Kidney tubule cell (primary cell): ENCODE measurements around the gene GPR84.
A peak's percentile ranks its signal among the peaks of the same experiment; 100 is the strongest.

Experiments used
- DNase-seq: peaks from one replicate; pipeline ENCODE4 v3.0.0-alpha.2; 2018; ENCODE audit warnings: low spot score

The GPR84 gene

DNA sequence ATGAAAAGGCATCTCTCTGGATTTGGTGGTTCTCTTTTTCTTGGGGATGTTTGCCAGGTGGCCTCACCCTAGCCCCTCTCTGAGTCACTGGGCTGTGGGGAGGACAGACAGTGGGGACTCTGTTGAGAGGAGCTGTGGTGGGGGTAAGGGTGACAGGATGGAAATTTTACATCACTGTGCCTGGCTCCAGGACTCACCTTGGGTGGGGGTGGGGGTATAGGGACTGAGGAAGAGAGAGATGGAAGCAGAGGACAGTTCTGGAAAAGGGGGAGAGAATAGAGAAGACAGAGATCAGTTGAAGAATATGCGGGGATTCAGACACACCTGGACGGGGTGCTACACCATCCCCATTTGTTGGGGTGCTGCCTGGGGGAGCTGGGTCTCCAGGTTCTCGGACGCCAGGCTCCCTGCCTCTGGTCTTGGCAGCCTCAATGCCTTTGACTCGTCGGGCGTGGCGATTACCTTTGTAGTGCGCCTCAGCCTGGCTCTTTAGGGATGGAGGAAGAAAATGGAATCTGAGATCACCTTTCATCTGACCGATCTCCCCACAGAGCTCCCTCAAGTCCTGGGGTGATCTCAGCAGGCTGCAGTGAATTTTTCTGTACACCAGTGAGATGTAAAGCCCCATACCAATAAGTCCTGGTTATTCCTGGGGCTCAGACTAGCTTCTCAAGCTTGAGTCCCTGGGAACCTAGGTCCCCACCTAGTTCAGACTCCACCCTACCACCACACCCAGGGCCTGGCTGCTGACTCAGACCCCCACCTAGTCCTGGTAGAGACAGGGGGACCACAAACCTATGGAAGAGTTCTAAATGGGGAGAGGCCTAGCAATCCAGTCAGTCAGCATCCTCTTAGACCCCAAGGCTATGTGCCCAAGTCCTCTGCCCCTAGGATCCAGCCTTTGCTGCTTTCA, 9.6 kb upstream of the GPR84 start:
- DNase-seq, result no peak

DNA sequence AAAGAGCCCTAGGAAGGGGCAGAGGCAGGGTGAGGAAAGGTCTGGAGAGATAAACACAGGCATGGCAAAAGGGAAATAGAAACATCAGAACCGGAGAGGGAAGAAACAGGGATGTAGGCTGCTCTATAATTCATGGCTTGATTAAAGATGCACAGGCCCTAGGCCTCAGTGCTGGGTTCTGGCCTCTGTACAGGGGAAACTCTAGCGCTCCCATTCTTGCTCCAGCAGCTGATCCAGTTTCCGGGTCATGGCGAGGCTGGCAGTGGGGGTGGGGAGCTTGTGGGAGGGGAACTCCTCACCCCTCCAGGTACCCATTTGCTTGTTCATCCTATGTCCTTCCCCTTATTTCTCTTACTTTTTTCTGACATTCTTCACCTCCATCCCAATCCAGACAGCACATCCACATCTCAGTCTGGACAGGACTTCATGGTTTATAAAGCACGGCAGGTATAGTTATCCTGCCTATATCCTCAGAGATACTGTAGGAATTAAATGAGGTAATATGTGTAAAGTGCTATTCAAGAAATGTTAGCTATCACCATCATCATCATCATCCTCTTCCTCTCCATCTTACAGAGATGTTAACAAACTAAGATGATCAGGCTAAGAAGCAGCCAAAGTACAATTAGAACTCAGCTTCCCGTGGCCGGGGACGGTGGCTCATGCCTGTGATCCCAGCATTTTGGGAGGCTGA, 8.0 kb upstream of the GPR84 start:
- no peak for DNase-seq

DNA sequence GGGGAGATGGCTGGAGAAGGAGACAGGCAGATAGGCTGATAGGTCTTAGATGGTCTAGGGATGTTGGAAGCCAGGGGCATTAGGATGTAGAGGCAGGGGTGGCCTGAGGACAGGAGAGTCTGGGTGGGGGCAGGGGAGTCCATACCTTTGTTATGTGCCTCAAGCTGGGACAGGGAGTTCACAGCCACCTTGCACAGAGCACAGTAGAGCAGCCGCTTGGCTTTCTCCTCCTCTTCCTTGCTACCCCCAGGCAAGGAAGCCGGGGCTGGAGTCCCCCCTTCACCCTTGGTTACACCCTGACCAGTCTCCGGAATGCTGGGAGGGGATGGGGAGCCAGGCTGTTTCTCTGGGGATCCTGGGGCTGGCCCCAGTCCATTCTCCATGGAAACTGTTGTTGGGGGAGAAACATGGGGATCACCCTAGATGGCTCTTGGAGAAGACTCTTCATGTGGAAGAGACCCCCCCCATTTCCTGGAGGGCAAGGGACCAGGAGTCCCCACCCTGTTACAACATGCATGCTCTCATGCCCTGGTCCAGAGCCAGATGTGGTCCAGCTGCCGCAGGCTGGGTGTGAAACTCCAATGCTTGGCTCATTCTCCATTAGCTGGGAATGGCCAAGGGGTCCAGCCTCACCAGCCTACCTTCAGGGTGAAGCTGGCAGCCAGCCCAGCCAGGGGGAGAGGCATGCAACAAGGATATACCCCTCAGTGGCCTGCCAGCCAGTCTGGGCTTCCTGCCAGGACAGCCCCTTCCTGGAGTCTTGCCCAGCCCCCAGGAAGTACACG, 7.2 kb upstream of the GPR84 start:
- DNase-seq, result peak; percentile 72

DNA sequence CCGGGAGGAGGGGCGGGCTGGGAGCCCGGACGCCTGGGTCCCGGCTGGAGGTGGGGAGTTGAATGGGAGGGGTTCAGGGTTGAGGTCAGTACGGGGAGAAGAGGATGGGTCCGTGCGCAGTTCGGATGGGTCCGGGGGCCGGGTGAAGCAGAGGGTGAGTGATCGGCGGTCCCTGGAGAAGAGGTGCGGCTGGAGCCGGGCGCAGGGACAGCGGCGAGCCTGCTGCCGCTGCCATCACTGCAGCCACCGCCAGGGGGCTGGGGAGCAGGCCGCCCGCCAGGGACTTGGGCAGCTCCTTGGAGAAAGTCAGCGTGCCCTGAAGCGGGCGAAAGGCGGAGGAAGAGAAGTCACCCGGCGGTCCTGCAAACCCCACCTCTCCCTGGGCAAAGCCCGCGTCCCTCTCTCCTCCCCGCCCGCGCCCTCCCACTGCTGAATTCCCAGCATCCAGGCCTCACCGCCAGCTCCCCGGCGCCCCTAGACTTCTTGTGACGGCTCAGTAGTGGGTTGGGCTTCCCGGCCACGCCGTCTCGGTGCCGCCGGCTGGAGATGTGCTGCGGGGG, 6.0 kb upstream of the GPR84 start:
- DNase-seq, result peak; percentile 87

DNA sequence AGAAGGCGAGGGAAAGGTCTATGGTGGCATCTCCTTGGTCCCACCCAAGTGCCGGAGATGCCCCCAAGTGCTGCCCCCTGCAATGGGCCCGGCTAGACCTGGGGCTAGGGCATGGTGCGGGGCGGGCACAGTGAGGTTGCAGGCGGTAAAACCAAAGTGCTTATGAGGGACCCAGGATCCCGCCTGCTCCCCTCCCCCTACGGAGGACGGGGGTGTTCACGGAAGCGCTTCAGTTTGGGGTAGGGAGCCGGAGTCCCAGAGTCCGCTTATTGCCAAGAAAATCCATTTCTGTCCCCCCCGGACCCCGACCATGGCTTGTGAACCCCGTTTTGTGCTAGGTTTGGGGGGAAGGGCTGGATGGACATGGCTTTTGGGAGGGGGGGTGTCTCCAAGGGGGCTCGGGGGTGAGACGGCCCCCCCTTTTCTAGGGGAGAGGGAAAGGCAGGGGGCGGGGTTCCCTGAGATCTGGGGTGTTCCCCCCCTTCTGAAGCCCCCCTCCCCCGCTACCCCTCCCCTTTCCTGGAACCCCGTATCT, 5.4 kb upstream of the GPR84 start:
- DNase-seq, result no peak

DNA sequence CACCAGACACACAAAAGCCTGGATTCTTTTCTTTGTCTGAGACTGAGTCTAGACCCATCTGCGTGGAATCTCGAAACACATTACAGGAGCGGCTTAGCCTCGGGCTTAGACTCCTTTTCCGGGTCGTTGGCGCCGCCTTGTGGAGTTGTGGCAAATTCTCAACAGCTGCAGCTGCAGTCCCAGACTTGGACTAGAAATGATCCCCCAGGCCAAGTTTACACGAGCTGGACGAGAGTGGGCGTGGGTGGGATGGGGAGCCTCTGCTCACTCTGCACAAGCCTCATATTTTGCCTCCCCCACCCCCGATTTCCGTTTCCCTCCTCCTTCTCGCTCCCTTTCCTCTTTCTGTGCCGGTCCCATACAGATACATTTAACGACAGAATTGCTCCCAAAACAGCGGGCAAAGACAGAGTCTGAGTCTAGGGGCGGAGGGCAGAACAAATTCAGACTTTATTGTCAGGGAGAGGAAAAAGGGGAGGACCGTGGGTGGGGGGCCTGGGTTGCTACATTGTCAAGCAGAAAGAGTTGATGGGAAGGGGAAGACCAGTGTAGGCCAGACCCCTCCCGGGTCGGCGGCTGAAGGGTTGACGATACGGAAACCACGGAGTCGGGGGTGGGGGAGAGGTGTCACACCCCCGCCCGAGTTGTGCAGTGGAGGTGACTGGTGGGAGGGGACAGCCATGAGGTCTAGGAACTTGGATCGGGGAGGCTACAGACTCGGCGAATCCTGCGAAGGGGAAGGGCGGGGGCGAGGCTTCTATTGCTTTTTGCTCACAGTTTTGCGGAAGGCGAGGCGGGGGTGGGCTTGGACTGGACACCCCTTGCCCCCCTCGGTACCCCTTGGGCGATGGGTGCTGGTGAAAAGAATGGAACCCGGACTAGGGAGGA, 4.7 kb upstream of the GPR84 start:
- peak; percentile 83 for DNase-seq

DNA sequence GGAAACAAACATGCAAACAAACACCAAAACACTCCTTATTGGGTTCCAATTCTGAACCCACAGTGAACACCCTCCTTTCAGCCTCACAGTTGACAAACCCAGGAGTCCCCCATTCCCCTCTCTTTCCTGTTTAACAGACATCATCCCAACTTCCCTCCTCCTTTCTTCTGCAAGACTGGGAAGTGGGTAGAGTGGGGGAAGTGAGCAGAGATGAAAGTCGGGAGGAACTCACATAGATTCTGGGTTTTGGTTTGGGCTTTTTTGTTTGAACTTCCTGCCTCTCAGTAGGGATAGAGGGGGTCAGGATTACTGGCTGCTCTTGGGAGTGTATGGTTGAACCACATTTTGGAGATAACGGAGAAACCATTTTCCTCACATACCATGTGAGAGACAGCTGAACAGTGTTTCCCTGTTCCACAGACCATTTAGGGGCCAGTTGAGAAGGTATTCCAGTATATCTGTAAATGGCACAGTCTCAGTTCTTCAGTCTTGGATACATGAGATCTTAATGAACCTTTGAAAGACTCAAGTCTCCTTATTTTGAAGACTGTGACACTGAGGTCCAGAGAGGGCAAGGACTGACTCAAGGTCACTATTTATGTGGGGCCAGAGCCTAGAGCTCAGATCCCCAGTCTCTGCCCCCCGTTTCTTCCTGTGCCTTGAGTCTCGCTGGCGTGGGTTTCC, 3.9 kb upstream of the GPR84 start:
- DNase-seq, result no peak

DNA sequence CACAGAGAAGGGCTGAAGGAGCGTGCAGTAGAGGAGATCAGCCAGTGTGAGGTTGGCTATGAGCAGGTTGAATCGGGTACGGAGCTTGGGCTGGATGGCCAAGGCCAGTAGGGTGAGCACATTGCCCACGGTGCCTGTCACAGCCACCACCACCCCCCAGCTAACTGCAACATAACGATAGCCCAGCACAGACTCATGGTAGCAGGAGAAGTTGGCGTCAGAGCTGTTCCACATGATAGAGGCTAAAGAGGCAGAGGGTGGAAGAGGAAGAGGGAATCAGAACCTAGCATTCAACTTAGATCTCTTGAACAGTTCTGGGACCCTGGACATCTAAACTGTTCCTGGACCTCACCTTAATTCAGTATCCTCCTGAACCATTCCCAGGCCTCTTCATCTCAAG, 668 bp downstream of the GPR84 start:
- no peak for DNase-seq

DNA sequence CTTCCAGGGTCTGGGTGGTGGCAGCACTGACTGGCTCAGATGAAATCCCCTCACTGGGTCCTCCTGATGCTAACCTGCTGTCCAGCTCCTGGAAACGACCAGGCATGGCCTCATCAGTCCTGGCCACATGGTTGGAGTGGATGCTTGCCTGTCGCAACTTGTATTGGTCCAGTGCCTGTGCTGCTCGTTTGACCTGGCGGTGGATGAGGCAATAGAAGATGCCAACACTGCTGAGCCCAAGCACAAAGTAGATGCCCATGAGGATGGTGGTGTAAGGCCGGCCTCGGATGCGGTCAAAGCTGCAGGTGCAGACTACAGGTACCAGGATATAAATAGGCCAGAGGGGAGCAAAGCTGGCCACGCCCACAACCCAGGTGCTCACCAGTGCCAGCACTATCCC, 1.2 kb downstream of the GPR84 start:
- no peak for DNase-seq

DNA sequence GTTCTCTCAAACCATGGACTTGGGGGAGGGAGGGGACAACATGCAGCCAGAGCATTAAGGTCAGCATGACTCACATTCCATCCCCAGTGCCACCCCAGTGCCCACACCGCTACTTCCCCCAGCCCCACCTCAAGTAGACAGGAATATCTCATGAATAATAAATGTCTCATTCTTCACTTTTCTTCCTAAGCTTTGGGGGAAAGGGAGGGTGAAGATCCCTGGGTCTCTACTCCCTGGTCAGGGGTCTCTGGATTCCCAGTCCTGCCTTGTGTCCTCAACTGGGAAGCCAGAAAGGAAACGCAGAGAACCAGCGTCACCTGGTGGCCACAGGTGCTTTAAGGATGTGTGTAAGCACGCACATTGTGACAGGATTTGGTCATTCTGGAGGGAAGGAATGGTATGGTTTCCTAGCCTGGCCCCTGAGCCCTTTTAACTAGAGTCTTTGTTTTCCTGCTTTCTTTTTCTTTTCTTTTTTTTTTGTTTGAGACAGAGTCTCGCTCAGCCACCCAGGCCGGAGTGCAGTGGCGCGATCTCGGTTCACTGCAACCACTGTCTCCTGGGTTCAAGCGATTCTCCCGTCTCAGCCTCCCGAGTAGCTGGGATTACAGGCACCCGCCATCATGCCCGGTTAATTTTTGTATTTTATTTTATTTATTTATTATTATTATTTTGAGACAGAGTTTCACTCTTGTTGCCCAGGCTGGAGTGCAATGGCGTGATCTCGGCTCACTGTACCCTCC, 3.4 kb downstream of the GPR84 start:
- peak; percentile 78 for DNase-seq

DNA sequence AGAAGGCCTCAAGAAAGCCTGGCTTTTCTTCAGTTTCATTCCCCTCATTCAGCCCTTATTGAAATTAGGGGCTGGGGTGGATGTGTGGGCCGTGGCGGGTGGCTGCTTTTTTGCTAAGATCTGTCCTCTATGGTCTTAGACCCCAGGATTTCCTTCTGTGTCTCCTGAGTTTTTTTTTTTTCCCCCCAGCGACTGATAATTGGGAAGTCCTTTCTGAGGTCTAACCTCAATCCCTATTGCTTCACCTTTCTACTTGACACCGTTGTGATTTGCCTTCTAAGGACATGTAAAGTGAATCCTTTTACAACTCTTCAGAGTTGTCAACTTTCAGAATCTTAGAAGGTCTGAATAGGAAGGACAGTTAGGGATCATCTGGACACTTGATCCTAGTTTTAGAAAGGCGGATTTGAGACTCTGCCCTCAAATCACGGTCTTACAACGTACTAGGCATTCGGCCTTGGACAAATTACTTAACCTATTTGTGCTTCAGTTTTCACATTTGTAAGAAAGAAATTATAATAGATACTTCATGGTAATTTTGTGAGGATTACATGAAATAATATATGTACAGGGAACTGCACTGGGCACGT, 4.4 kb downstream of the GPR84 start:
- DNase-seq, result no peak

DNA sequence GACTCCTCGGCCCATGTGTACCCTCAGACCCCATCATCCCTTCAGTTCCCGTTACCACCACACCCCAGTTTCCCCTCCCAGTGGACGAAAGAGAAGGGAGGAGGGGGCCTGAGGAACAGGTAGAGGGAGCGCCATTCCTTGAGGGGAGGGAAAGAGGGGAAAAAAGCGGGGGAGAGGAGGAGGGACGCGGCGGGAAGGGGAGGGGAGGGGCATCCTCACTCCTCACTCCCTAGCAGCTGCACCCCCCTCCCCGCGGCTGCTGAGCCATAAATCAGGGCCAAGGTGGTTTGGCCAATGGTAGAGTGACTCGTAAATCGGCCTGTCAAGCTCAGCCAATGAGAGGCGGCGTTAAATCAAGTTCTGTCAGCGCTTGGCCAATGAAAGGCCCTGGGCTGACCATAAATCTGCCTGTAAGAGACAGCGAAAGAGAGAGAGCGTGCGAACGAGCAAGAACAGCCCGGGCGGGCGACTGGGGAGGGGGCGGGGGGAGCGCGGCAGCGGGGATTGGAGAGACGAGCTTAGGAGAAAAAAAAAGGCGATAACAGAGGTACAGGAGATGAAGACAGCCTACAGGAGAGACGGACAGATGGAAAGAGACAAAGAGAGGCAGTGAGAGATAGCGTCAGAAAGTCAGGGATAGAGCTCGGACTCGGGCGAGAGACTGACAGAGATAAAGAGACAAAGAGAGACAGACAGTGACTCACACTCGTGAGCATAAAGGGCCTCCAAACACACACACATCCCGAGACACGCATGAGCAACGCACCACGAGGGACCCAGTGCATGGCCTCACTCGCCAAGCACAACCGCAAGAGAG, 5.1 kb downstream of the GPR84 start:
- DNase-seq, result peak; percentile 99

DNA sequence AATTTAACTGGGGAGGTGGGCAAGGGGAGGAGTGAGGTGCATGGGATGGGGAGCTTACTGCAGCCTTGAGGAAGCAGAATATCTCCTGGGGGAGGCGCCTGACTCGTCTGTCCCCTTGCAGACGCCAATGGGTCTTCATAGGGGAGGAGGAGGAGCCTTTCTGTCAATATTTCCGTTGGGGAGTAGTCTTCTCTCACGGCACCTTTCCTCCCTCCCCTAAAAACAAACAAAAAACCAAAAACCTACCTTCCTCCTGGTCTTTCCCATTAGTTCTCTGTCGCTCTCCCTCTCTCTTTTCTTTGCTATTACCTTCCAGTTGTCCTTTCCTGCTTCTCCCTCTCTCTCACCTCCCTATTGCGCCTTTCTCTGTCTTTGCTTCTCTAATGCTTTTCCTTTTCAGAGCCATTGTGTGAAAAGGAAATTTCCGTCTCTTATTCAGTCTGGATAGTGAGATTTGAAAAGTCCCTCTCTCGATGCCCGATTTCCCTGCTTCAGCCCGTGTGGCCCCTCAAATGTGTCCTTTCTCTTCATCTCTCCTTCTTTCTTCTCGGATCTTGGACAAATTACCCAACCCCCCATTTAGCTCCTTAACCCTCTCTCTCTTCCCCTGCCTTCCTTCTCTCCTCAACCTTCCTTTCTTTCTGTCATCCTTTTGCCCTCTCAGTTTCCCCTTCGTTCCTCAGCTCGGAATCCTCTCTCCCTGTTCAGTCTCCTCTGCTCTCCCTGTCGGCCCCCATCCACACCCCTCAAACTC, 5.9 kb downstream of the GPR84 start:
- no peak for DNase-seq

DNA sequence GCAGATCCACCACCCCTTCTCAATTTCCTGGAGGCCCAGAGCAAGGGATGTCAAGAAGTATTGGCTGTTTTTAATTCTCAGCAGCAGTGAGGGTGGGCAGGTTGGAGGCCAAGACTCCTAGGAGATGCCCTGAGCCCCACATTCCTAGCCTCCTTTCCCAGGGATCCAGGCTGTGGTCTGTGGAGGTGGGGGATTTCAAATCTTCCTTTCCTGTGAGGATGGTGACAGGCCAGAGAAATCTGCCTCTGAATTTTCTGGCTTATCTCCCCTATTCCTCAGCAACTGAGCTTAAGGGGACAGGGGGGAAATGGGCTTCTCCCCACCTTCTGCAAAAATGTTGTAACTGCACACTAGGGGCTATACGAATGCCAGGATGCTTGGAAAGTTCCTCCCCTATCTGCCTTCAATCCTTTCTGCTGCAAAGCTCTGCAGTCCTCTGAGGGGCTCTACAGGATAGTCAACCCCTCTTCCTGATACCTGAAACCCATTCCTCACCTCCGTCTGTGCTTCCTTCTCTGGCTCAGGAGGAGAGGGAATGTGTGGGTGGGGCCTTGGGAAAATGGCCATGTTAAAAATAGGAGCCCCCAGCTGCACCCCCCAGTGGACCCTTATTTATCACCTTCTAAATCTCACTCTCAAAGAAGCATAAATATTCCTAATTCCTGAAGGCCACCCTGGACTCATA, 6.6 kb downstream of the GPR84 start:
- DNase-seq, result no peak

DNA sequence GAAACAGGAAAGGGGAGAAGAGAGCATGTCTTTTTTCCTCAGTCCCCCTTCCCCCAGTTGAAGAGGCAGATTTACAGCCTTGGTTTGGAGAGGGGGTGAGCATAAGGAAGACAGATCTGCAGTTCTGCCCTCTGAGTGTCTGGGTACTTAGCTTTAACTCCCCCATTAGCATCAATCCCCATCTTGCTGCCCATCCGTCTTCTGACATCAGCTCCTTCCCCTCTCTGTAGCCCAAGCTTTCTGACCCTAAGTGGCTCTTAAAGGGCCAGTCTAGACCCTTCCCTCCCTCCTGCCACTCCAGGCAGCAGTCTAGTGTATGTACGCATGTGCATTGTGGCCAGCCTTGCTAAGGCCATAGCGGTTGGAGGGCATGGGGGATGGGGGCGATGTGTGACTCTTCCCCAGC, 7.3 kb downstream of the GPR84 start:
- no peak for DNase-seq

DNA sequence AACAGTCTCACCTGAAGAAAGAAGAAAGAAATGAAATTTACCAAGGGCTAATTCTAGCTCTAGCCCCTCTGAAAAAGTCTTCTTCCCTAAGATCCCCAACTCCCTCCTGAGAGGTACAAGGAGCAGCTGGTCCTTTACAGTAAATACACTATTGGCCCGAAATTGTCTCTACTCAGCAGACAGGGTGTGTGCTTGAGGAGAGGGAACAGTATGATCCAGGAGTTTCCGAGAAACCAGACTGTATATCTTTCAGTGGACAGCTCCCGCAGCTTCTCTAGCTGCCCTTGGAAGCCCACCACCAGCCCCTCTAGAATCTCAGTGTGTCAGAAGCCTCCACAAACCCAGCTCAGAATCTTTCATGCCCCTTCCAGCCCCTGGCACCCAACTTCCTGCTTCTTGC, 8.1 kb downstream of the GPR84 start:
- DNase-seq, result no peak
